Hematopoietic multipotent progenitor cell treated with erythropoietin and hydrocortisone succinate and interleukin-3 and kit ligand, for 4 days (in vitro differentiated cells): Measurements from ENCODE around the gene VSIG10L.

Source experiments
- DNase-seq: peaks from one replicate; pipeline ENCODE4 v3.0.0-alpha.2; 2015

VSIG10L gene

DNA sequence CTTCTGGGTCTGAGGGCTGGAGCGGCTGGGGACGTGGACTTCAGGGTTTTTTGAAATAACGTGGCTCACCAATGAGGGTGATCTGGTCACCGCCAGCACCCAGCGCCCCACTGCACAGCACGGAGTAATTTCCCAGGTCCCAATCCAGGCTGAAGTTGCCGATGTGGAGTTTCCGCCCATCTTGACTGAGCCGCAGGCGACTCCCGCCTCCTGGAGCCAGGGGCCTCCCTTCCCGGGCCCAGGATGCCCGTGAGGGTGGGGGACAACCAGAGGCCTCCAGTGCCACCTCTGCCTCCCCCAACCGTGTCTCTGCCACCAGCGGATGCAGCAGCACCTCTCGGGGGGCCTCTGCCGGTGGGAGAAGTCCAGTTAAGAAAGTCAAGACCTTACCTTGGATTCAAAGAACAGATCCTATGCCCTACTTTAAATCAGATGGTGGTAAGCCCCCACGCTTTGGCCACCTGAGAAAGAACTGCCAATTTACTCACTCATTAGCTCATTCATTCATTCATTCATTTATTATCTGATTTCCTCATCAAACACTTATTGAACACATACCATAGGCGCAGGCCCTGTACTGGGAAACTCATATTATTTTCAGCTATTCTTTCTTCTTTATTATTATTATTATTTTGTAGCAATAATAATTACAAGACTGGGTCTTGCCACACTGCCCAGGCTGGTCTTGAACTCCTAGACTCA, 3.9 kb downstream of the VSIG10L start:
- DNase-seq: no peak

DNA sequence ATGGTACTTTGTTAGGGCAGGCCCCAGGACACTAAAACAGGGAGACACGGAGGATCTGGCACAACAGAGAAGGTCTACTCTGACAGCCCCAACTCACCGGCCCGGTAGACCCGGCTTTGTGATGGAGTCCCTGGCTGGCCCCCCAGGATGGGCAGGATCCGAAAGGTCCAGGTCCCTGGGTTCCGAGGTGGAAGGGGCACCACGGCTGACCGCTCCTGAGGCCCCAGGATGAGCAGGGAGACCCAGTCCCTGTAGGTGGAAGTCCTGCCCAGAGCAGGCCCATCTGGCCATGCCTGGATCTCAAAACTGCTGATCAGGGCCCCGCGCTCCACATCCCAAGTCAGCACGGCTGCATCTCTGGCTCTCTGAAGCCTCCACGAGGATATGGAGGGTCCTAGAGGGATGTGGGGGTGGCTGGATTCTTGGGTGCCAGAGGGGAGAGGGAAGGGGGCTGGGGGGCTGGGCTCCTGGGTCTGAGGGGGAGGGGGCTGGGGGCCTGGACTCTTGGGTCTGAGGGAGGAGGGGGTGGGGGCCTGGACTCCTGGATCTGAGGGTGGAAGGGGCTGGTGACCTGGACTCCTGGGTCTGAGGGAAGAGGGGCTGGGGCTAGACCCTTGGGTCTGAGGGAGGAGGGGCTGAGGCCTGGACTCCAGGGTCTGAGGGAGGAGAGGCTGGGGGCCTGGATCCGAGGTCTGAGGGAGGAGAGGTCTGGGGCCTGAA, 4.6 kb downstream of the VSIG10L start:
- no peak for DNase-seq

DNA sequence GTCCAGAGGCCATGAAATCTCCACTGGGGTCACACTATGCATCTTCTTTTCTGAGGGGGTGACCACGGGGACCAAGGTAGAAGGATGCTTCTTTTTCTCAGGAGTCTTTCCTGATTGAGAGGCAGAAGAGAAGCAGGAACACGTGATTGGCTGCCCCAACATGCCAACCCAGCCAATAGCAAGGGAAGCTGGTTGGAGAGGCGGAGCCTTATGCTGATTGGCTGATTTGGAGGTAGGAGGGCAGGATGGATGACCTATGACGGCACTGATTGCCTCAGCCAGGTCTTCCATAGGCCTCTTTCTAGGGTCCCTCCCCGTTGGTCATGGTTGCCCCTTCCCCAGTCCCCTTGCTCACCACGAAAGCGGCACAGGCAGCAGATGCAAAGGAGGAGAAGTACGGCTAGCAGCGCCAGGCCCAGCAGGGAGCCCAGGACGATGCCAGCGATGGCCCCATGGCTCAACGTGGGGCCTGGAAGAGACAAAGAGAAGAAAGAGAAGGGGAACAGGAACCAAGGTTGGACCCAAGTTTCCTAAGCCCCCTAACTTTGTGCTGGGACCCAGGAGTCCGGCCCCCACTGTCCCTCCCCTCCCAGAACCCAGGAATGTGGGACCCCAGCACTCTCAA, 8.0 kb downstream of the VSIG10L start:
- DNase-seq: peak; percentile 32

DNA sequence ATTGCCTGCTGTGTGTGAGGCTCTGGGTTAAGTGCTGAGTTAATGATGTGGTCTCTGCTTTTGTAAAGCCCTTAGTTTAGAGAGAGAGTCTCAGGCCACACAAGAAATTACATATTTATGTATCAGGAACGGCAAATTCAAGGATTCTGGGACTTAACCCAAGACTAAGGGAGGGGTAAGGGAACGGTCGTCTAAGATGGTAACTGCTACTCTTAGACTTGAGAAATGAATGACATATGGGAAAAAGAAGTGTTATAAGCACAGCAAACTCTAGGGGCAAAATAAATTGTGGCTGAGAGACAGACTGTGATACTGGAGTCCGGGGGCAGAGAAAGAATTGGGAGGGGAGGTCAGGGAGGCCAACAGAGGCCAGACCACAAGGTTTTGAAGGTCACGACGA, 10.2 kb downstream of the VSIG10L start:
- no peak for DNase-seq

DNA sequence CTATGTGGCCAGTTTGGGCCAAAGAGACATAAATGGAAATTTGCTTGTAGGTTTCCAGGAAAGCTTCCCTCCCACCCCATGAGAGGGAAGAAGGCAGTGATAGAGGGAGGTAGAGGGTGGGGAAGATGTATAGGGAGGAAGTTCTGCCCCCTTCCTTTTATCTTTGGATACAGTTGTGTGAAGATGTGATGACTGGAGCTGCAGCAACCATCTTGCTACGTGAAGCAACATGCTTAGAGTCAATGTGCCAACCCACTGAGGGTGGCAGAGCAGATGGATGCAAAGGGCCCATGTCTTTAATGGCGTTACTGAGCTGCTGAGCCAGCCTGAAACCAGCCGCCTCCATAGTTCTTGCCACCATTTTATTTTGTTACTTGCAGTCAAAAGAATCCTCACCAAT, 10.7 kb downstream of the VSIG10L start:
- no peak for DNase-seq

DNA sequence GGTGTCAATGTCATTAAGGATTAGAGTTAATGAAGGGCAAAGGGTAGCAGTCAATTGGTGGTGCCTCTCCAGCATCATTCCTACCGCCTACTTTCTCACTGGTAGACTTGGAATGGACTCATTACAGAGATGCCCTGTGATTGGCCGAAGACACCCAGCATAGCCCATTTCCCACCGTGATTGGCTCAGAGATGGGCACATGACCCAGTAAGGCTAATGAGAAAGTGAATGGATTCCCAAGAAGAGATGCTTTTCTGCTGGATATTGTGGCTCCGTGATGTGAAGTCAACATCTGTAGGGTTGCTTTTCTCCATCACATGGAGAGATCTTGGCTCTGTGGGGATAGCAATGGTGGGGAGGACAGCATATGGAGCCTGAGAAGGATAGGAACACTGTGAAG, 11.6 kb downstream of the VSIG10L start:
- no peak for DNase-seq

DNA sequence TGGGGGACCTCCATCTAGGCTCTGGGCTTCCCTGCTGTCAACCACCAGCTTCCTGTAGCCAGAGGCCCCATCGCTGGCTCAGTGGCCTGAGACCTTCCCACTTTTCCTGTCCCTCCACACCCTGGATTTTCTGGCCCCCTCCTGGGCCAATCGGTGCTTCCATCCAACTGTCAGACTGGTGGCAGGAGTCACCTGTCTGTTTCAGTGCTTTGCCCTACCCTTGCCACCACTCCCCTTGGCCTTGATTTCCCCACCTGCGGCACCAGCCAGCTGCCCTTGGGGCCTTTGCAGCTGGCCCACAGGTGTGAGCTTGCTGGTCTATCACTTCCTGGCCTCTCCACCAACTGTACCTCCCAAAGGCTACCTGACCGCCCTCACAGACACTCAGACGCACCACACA, 12.5 kb downstream of the VSIG10L start:
- DNase-seq: no peak

DNA sequence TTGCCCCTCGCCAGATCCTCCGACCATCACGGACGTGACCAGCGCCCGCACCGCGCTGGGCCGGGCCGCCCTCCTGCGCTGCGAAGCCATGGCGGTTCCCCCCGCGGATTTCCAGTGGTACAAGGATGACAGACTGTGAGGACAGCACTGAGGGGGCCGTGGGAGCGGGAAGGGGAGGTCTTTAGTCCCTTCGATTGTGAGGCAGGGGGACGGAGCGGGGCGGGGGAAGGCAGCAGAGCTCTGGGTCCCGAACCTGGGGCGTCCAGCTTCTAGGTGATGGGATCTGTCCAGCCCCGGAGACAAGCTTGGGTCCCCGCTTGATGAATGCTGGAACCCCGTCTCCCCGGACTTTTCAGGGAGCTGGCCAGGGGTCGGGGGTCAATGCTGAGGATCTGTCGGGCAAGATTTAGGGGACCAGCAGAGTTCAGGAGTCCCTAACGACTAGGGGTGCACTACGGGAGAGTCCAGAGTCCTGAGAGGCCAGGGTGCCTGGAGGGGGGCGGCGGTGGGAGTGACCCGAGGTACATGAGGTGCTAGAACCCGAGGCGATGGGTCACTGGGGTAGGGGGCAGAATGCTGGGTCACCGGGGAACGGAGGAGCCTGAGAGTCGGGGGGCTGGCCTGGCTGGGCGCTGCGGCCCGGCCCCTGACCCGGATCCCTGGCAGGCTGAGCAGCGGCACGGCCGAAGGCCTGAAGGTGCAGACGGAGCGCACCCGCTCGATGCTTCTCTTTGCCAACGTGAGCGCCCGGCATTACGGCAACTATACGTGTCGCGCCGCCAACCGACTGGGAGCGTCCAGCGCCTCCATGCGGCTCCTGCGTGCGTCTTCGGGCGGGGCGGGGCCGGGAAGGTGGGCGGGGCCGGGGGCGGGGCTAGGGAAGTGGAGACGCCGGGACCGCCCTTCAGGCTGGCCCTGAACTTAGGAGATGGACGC, 14.6 kb downstream of the VSIG10L start:
- peak; percentile 92 for DNase-seq

DNA sequence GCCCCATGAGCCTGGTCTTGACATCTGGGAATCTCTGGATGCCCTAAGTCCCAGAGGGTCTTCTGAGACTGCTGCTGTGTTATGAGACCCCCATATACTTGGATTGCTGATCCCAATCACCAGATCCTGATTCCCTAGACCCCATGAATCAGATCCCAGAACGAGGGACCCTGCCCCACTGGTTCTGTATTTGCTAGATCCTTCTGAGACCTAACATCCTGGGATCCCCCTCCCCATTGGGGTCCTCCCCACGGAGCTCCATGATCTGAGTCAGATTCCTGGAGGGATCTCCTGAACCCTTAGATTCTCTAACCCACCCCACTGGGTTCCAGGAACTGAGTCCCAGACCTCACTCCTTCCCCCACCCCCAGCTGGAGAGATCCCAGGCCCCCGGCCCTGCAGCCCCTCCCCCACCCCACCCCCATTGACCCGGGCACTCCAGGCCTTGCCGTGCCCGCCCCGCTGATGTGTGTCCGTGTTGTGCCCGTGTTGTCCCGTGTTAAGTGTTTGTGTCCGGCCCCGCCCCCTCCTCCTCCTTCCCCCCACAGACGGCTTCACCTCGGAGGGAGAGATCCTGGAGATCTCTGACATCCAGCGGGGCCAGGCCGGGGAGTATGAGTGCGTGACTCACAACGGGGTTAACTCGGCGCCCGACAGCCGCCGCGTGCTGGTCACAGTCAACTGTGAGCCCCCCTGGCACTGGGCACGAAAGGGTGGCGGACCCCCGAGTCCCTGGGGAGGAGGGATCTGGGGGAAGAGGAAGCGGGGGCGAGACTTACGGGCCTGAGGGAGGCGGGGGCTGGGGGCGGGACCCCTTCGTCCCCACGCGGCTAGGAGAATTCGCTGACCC, 15.5 kb downstream of the VSIG10L start:
- peak; percentile 25 for DNase-seq

DNA sequence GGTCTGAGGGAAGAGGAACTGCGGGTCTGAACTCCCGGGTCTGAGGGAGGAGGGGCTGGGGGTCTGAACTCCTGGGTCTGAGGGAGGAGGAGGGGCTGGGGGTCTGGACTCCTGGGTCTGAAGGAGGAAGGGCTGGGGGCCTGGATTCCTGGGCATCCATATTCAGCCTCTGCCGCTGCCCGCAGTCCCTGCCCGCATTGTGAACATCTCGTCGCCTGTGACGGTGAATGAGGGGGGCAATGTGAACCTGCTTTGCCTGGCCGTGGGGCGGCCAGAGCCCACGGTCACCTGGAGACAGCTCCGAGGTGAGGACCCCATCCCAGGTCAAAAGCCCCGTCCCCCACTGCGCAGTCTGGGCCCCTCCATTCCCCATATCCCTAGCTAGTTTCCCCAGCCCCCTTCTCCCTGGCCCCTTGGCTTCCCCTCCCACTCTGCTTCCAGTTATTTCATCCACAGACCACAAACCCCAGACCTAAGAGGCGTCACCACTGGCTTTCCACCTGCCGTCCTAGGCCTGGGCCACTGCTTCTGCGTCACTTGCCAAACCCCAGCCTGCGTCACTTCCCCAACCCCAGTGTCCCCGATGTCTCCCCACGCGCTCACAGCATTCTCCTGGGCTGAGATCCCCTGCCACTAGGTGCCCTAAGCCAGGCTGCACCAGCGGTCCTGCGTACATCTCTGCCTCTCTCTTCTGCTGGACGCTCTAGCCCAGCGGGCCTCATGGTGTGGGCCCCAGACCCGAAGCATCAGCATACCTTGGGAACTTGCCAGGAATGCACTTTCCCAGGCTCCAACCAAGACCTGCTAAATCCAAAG, 16.6 kb downstream of the VSIG10L start:
- peak; percentile 58 for DNase-seq

DNA sequence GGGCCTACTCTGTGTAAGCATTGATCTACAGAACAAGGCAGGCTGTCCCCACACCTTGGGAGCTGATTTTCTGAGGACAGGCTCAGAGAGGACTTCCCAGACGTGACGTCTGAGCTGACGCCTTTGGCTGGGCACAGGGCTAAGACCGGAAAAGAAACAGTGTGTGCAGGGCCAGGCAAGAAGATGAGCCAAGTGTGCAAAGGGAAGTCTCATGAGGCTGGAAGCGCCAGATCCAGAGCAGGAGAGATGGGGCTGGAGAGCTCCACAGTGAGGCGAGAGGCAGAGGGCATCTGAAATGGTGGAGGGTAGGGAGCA, 17.8 kb downstream of the VSIG10L start:
- DNase-seq: no peak

DNA sequence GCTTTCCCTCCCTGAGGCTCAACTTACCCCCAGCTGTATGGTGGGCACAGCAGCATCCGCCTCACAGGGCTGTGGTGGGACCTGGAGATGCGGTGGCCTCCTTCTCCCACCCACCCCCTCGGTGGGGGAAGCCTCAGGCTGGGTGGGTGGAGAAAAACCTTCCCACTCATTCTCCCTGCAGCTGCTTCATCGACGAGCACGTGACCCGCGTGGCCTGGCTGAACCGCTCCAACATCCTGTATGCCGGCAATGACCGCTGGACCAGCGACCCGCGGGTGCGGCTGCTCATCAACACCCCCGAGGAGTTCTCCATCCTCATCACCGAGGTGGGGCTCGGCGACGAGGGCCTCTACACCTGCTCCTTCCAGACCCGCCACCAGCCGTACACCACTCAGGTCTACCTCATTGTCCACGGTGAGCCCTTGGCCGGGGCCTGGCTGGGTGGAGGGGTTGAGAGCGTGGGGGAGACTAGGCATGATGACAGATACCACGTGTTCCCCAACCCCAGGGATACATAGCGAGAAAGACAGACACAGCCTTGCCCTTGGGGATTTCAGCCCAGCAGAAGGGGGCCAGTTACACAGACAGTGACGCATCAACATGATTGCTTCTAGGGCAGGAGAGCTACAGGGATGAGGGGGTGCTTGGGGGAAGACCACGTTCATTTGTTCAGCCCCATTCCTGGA, 18.3 kb downstream of the VSIG10L start:
- DNase-seq: no peak

DNA sequence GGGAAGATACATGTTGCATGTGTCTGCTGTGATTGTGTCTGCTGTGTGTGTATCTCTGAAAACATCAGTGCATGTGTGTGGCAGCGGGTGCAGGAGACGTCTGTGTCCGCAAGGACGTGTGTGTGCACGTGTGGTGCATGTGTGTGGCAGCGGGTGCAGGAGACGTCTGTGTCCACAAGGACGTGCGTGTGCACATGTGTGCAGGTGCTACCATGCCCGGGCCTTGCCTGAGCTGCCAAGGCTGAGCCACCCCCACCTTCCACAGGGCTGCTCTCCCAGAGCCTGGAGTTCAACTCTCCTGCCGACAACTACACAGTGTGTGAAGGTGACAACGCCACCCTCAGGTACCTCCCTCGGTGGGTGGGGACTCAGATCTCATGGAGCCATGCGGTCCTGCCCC, 20.1 kb downstream of the VSIG10L start:
- no peak for DNase-seq

DNA sequence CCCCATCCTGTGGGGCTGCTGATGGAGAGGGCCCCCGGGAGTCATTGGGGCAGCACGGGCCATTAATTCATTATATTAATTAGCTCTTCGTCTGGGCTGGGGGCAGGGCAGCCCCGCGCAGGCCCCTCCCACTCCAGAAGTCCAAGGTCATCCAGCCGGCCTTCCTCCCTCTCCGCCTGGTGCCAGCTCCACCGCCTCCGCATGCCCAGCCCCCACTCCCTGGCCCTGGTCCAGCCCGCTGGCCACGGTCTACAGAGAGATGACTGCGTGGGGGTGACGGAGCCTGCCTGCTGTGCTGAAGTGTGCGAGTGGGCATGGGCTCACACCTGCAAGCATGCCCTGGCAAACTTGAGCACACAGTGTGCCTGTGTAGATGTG, 21.7 kb downstream of the VSIG10L start:
- DNase-seq: no peak

DNA sequence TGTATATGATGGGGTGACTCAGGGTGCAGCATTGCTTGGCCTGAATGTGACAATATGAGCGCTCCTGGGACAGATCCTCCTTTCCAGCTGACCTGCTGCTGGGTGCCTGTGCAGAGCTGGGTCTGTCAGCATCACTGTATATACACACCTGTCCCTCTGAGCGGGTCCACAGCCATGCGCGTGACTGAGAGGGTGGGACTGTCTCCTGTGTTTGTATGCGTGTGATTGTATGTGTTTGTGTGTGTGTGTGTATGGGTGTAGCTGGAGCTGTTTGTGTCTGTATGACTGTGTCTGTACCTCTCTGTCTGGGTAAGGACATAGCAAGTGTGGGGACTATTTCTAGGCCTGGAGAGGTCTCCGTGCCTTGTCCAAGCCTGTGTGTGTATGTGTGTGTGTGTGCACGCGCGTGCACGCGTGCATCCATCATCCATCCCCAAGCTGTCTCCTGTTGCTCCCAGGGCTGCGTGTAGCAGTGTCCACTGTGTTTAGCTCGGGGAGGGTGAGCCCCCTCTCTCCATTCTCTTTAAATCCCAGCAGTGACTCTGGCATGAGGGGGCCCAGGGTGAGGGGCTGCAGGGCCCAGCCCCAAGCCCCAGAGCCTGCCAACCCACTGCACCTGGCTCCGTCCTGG, 22.2 kb downstream of the VSIG10L start:
- DNase-seq: no peak

DNA sequence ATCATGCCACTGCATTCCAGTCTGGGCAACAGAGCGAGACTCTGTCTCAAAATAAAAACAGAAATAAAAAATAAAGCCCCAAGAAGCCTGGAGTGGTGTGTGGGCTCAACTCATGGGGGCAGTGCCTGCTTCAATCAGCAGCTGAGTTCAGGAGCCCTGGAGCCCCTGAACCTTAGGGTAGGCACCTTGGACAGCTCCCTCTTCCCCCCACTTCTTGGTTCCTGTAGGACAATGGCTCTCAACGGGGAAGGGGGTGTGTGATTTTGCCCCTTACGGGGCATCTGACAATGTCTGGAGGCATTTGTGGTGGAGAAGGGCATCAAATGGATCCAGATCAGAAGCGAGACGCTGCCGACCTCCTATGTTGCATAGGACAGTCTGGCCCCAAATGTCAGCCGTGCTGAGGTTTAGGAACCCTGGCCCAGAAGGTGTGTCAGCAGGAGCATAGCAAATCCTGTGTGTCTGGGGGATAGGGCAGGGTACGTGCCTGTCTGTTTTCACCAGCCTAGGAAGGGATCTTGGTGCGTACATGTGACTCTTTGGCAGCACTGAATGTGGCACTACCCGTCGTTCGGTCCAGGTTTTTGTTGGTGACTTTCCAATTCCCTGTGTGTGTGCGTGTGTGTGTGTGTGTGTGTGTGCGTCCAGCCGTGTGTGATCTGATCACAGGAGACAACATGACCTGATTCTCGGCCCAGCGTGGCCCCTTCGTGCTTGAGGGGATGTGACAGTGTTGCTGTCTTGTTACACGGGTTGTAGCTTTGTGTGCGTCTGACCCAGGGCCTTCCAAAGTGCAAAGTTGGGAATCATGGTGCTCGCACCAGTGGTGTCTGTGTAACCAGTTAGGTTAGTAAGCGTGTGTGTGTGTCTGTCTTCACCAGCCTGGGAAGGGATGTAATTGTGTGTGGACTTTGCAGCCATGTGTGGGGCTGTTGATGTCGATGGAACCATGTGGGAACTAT, 23.0 kb downstream of the VSIG10L start:
- DNase-seq: peak; percentile 42

DNA sequence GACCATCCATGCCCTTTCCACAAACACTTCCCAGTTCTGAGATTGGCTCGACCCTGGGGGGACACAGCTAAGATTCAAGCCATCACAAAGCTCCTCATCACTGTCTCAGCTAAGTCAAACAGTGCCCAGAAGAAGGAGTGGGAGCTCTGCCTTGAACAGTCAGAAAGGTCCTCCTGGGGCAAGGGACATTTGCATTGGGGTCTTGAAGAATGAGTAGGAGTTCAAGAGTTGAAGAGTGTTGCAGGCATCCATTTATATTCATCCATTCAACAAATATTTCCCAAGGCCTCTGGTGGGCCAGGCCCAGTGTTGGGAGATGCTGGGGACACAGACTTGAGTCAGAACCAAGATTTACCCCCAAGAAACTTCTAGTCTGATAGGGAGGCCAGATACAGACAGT, 24.0 kb downstream of the VSIG10L start:
- no peak for DNase-seq

DNA sequence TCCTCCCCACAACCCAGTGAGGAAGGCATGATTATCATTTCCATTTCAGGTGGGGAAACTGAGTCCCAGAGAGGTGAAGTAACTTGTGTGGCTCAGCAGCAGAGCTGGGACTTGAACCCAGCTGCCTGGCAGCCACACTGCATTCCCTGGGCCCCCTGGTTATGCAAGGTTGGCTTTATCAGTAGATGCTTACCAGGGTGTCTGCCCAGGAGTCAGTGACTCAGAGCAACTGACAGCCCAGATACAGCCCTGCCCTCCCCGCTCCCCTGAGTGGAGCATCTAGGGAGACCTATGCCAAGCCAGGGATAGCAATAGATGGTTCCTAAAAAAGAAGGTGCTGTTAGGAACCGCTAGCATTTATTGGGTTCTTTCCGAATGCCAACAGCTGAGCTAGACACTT, 24.6 kb downstream of the VSIG10L start:
- peak; percentile 56 for DNase-seq

DNA sequence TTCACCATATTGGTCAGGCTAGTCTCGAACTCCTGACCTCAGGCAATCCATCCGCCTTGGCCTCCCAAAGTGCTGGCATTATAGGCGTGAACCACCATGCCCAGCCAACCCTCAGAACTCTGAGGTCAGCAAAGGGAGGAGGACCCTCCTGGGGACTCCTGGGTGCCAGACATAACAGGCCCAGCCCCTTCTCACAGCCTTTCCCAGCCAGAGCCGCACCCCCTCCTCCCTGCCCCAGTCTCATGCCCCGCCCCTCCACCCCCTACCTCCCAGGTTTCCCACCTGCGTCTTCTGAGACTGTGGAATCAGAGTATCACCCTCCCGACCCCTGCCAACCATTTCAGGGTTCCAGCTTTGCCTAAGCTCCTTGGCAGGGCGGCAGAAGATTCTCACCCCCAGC, 25.3 kb downstream of the VSIG10L start:
- DNase-seq: no peak
